ENCODE data around the gene CELF3. TPM values are rescaled to one million over a fixed set of nuclear protein-coding genes. Genes with fewer than 3 reads are reported as not detected.

Gene CELF3
- total and polyA plus RNA-seq, 9 of the 15 experiments (the other 6 are each of a cell fraction or from before 2014, with no cell fraction given) = not detected

DNA sequence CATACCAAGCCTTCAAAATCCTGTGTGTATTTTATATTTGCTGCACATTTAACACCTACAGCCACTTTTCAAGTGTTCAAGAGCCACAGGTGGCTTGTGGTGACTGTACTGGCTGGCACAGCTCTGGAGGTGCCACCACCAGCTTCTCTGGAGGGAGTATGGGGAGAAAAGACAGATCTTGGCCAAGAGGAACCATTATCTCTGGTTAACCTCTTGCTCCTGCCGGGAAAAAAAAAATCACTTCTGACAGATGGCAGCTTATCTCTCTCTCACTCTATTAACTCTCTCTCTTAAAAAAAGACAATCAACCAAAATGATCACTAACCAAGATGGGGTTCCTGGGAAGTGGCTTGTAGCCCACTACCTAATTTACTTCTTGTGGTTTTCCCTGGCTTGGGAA is 3.5 kb upstream of the CELF3 start (continued):
- TF ChIP-seq, protein P1, sequence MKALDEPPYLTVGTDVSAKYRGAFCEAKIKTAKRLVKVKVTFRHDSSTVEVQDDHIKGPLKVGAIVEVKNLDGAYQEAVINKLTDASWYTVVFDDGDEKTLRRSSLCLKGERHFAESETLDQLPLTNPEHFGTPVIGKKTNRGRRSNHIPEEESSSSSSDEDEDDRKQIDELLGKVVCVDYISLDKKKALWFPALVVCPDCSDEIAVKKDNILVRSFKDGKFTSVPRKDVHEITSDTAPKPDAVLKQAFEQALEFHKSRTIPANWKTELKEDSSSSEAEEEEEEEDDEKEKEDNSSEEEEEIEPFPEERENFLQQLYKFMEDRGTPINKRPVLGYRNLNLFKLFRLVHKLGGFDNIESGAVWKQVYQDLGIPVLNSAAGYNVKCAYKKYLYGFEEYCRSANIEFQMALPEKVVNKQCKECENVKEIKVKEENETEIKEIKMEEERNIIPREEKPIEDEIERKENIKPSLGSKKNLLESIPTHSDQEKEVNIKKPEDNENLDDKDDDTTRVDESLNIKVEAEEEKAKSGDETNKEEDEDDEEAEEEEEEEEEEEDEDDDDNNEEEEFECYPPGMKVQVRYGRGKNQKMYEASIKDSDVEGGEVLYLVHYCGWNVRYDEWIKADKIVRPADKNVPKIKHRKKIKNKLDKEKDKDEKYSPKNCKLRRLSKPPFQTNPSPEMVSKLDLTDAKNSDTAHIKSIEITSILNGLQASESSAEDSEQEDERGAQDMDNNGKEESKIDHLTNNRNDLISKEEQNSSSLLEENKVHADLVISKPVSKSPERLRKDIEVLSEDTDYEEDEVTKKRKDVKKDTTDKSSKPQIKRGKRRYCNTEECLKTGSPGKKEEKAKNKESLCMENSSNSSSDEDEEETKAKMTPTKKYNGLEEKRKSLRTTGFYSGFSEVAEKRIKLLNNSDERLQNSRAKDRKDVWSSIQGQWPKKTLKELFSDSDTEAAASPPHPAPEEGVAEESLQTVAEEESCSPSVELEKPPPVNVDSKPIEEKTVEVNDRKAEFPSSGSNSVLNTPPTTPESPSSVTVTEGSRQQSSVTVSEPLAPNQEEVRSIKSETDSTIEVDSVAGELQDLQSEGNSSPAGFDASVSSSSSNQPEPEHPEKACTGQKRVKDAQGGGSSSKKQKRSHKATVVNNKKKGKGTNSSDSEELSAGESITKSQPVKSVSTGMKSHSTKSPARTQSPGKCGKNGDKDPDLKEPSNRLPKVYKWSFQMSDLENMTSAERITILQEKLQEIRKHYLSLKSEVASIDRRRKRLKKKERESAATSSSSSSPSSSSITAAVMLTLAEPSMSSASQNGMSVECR (CRISPR knock-in tag; IDR thresholded peaks at IDR 0.05) = no peak
- TF ChIP-seq SNRNP70 (optimal IDR thresholded peaks at IDR 0.05; ENCODE audit: low read depth, low read length) = no peak
- peak; percentile 23; the same call in 1 of the 2 replicates for TF ChIP-seq TAL1 (IDR thresholded peaks at IDR 0.05)
- no peak for TF ChIP-seq U2AF2 (optimal IDR thresholded peaks at IDR 0.05; ENCODE audit: low read depth, low read length)
- no peak for TF ChIP-seq FUS (optimal IDR thresholded peaks at IDR 0.05; ENCODE audit: low read depth, low read length)
- peak; percentile 29; the same call in 1 of the 2 replicates for TF ChIP-seq CBFA2T2 (conservative IDR thresholded peaks at IDR 0.05)
- TF ChIP-seq SREBF2 (CRISPR knock-in tag; IDR thresholded peaks at IDR 0.05) = no peak
- TF ChIP-seq ZNF311 (CRISPR knock-in tag; IDR thresholded peaks at IDR 0.05) = no peak

DNA sequence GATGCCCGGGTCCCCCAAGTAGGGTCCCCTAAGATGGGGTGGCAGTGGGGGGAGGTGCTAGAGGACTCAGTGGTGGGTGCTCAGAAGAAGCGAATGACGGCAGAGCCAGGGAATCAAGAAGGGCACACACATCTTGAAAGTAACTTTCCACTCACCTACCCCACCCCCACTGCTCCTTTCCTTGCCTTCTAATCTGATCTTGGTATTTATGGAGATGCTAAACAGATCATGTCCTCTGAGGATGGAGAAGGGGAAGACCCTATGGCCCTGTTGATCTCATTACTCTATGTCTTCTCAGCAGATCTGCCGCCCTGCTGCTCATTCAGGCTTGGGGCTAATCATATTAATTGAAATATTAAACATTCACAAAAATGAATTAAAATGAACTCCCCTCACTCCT is 2.1 kb upstream of the CELF3 start:
- Histone ChIP-seq H3K79me2 (ENCODE audit: control insufficient read depth, insufficient read depth, low read length) (no peaks in the 10 kb centered on the region), H3K9ac (ENCODE audit: insufficient read depth in 1 of 2, low read depth in 2 of 2, low read length in 2 of 2) (no peak overlapping the region), H2AFZ (ENCODE audit: low read depth, low read length) (no peak overlapping the region), H3K27me3 (ENCODE audit: control insufficient read depth in 2 of 2, insufficient read depth in 2 of 2, low read length in 2 of 2) (peaks cover 13 to 45% of the 10 kb centered on the region in 2 experiments), H3K9me3 (replicated peaks; ENCODE audit: control insufficient read depth, insufficient read depth, low read depth, low read length) (no peaks in the 10 kb centered on the region), H3K9me1 (ENCODE audit: control insufficient read depth, insufficient read depth, low read length) (no peaks in the 10 kb centered on the region), H3K4me3 (no peak overlapping the region), H3K4me1 (replicated peaks in 1 of 2; ENCODE audit: control insufficient read depth in 2 of 2, insufficient read depth in 2 of 2, low read length in 2 of 2) (peaks cover 13 to 21% of the 10 kb centered on the region in 2 experiments), H4K20me1 (replicated peaks; ENCODE audit: control insufficient read depth, insufficient read depth, low read length) (peaks cover 17% of the 10 kb centered on the region), H3K27ac (ENCODE audit: extremely low read depth, low read depth, low read length) (no peak overlapping the region), H3K36me3 (ENCODE audit: control insufficient read depth, insufficient read depth, low read length) (no peaks in the 10 kb centered on the region), H3K4me2 (ENCODE audit: insufficient read depth, low read length) (no peak overlapping the region)
- in situ Hi-C loops (cut with MboI) = no loop called here
- POLR2A ChIA-PET = interaction anchor here (1.1 kb wide), 1 partner anchor 41 kb away, joined by 3 read pairs; no protein-coding TSS in a partner anchor
- FAIRE-seq (no peak), ATAC-seq (no peak), DNase-seq (ENCODE audit: extremely low read depth in 1 of 4, low spot score in 3 of 4) (no peak)
- CTCF ChIA-PET (ENCODE audit: low intra/inter-chr PET ratio) = no interaction called here
- WGBS (ENCODE audit: insufficient coverage, low coverage, missing lambda C conversion rate) = 13% methylated on average over 4 of the region's 4 CpGs
- BruUV-seq (replicated peaks) = no TSS peak
- intact Hi-C loops (cut with micrococcal nuclease) = no loop called here
- TF ChIP-seq MXI1 (IDR thresholded peaks at IDR 0.05; ENCODE audit: low read depth, low read length) = no peak
- TF ChIP-seq SMAD1 (IDR thresholded peaks at IDR 0.05; ENCODE audit: low read depth, low read length, partially characterized antibody) = no peak
- no peak for TF ChIP-seq HMGN3 (IDR thresholded peaks at IDR 0.05; ENCODE audit: borderline replicate concordance, extremely low read depth, insufficient read length, low read depth, low read length)
- no peak for TF ChIP-seq HNRNPK (IDR thresholded peaks at IDR 0.05; ENCODE audit: low read depth, low read length, poor library complexity, severe bottlenecking)
- no peak for TF ChIP-seq SNIP1 (IDR thresholded peaks at IDR 0.05; ENCODE audit: low read depth)
- TF ChIP-seq, protein P2, sequence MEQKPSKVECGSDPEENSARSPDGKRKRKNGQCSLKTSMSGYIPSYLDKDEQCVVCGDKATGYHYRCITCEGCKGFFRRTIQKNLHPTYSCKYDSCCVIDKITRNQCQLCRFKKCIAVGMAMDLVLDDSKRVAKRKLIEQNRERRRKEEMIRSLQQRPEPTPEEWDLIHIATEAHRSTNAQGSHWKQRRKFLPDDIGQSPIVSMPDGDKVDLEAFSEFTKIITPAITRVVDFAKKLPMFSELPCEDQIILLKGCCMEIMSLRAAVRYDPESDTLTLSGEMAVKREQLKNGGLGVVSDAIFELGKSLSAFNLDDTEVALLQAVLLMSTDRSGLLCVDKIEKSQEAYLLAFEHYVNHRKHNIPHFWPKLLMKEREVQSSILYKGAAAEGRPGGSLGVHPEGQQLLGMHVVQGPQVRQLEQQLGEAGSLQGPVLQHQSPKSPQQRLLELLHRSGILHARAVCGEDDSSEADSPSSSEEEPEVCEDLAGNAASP (IDR thresholded peaks at IDR 0.05) = no peak
- TF ChIP-seq KLF16 (IDR thresholded peaks at IDR 0.05) = no peak
- no peak for TF ChIP-seq FOS (IDR thresholded peaks at IDR 0.05; ENCODE audit: extremely low read depth, insufficient read length)
